NCI-H526 treated with DMSO at 0.1 percent for 48 hours (cell line): Measurements from ENCODE around the gene IGFLR1.
"Not testable (repeated sequence)": the region's sequence is repeated elsewhere in the genome, so short reads cannot be mapped to it uniquely, and the experiment has no call there.

ENCODE experiments used
- DNase-seq: peaks from one replicate; lab custom pipeline; 2025; lab: John Stamatoyannopoulos, UW

IGFLR1 gene

DNA sequence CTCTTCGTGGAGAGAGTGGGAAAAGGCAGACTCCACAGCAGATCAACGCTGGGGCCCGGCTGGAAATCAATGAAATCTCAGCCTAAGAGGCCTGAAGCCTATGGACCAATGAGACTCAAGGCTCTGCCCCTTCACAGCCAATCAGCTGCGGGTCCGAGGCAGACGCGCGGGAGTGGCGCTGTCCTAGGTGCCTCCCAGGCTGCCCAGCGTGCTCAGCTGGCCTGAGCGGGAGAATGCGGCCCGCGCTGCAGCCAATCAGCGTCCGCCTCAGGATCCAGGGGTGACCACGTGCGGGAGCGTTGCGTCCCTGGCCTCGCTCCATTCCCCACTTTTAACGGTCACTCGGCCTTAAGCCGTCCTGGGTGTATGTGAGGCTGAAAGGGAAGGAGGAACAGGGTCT, 38.0 kb downstream of the IGFLR1 start, which contains the start of gene ZBTB32:
Gene ZBTB32 (plus strand): TSS at position 341 of the 400 bp plus-strand sequence. CDS start 10,069 bp downstream, outside the sequence.
- no peak for DNase-seq

DNA sequence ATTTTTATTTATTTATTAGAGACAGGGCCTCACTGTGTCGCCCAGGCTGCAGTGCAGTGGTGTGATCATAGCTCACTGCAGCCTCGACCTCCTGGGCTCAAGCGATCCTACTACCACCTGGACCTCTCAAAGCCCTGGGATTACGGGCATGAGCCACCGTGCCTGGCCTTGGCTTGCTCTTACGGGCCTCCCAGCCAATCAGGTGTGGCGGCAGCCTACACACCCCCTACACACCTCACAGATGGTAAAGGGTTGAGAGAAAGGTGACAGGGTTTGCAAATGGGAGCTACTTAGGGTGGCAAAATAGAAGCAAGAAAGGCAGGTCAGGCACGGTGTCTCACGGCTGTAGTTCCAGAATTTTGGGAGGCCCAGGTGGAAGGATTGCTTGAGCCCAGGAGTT, 38.9 kb downstream of the IGFLR1 start:
- no peak for DNase-seq

DNA sequence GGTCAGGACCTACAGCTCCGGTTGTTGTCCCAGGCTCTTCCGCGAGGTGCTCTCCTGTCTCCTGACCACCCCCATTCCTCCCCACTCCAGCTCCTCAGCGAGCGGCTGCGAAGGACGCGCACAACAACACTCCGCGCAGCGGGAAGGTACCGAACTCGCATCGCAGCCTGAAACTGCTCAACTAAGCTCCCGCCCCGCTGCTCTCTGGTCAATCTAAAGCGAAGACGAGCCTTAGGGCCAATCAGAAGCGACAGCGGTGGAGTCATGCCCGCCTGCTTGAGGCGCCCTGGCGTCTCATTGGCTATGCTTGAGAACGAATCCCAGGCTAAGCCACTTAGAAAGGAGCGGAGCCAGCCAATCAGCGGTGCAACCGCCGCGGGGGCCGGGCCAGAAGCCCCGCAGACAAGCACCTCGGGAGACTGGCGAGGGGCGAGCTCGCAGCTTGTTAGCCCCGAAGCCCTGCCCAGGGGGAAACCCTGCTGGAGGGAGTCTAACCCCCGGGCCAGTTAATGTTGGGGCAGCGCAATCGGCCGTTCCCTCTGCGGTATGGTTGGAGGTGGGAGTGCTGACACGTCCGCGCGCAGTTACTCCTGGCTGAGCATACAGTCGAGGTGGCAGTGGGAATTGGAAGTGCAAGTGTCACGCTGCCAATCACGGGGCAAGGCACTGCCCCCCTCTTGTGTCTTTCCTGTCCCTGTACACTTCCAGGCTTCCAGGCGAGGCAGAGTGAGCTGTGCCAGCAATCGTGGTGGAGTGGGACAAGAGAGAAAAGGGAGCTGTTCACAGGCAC, 39.8 kb downstream of the IGFLR1 start:
- DNase-seq, result peak; percentile 98

DNA sequence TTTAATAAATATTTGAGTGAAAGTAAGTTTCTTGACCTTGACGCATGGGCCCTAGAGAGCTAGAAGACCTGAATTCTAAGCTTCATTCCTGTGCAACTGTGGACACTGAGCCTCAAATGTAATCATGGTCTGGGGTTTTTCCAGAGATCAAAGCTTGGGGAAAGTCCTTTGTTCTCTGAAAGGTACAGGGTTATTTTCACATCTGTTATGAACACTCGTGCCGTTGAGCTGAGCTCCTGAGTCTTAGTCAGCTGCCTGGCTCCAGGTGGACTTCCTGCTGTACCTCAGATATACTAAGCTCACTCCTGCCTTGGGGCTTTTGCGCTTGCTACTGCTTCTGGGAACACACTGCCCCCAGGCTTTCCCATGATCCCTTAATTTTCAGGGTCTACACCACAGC, 45.4 kb downstream of the IGFLR1 start:
- DNase-seq, result no peak

DNA sequence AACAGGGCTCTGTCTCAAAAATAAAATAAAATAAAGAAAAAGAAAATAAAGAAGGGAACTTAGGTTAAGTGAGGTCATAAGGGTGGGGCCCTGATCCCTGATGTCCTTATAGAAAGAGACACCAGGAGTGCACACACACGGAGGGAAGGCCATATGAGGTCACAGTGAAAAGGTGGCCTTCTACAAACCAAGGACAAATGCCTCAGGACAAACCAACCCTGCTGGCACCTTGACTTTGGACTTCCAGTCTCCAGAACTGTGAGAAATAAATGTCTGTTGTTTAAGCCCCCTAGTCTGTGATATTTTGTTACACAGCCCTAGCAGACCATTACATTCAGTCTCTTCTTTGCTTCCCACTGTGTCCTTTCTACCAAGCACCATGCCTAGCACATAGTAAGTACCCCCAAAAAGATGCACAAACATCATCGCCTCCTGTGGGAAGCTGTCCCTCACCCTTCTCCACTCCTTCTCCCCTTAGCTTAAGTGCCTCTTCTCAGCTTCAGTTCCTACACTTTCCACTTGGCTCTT, 46.3 kb downstream of the IGFLR1 start:
- DNase-seq, result no peak

DNA sequence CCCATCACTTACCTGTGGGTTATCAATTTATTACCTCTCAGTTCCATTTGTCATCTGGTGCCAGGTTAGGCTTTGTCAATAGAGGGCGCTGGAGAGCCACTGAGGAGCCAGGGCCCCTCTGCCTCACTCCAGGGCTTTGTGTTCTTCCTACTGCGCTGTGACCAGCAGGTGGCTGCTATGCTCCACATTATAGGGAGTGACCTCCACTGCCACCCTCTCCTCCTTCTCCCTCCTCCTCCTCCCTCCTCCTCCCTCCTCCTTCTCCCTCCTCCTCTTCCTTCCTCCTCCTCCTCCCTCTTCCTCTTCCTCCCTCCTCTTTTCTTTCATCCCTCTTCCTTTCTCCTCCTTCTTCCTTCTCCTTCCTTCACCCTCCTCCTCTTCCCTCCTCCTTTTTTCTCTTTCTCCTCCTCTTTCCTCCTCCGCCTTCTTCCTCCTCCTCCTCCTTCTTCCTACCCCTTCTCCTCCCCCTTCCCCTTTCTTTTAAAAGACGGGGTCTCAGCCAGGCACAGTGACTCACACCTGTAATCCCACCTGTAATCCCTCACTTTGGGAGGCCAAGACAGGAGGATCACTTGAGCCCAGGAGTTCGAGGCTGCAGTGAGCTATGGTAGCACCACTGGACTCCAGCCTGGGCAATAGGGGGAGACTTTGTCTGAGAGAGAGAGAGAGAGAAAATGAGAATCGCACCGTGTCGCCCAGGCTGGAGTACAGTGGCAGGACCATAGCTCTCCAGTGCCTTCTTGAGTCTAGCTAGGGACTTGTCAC, 48.2 kb downstream of the IGFLR1 start:
- DNase-seq, result peak; percentile 88

DNA sequence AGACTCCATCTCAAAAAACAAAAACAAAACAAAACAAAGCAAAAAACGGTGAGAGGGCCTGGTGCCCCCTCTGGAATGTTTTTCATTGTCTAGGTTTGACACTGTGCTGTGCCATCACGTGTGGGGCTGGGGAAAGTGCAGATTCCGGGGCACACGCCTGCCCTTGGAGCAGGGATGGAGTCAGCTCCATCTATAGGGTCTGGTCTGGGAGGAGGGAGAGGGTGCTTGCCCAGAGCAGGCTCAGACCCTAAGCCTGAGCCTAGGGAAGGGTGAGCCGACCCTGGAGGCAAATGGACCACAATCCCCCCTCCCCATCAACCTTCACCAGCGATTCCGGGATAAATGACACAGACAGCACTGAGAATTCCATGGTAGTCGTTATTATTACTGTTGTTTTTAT, 48.8 kb downstream of the IGFLR1 start:
- no peak for DNase-seq

DNA sequence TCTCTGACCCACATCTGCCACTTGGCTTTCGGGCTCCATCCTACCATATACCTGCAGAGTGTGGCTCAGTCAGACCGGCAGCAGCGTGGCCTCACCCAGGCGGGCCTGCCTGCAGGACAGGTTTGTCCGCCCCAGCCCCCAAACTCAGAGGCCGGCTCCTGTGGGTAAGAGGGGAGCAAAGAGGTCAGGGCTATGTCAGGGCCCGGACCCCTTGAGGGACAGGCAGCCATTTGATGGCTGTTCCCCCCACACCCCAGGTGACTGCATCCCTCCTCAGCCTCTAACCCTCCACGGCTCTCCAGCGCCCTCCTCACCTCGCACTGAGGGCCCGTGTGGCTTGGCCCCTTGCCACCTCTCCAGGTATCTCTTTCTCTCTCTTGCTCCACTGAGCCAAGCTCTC, 50.2 kb downstream of the IGFLR1 start:
- no peak for DNase-seq

DNA sequence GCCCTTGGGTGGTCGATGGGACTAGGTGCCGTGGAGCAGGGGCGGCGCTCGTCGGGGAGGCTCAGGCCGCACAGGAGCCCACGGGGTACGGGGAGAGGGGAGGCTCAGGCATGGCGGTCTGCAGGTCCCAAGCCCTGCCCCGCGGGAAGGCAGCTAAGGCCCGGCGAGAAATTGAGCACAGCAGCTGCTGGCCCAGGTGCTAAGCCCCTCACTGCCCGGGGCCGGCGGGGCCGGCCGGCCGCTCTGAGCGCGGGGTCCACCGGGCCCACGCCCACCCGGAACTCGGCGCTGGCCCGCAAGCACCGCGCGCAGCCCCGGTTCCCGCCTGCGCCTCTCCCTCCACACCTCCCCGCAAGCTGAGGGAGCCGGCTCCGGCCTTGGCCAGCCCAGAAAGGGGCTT, 51.1 kb downstream of the IGFLR1 start:
- not testable (repeated sequence) for DNase-seq

DNA sequence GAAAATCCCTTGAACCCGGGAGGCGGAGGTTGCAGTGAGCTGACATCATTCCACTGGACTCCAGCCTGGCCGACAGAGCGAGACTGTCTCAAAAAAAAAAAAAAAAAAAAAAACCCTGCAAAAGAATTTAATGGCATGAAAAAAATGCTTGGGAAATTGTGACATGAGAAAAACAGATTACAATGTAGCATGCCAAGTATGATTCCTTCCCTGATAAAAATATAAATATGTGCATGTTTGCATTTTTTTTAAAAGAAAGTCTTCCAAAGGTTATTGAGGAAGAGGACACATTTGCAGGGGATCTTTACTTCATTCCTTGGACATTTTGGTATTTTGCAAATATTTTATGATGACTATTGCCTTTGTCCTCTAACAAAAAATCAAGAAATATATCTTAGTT, 52.4 kb downstream of the IGFLR1 start:
- no peak for DNase-seq
